GM19372 (cell line): ENCODE measurements around the gene THEM5.

Experiments
- ATAC-seq: cut with Tn5 transposase; IDR thresholded peaks from one replicate; pipeline ENCODE4 v1.9.1; 2021; ENCODE audit warnings: mild to moderate bottlenecking, low read depth, moderate library complexity; ENCODE audit not compliant: unreplicated experiment

Gene THEM5

DNA sequence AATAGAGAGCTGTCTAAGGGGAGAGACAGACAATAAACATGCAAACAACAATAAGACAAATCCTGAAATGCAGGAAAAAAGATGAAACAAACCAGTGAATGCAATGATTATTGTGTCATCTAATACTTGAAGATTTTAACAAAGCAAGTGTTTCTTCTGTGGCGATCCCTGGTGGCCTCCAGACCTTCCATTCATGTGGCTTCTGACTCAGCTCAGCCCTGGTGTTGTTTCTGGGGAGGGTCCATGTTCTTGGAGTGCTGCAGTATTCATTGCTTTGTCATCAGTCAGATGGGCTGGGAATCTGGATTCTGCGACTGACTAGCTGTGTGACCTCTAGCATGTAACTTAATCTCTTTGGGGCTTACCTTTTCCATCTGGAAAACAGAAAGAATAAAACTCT is 12.4 kb downstream of the THEM5 start:
- ATAC-seq: no peak

DNA sequence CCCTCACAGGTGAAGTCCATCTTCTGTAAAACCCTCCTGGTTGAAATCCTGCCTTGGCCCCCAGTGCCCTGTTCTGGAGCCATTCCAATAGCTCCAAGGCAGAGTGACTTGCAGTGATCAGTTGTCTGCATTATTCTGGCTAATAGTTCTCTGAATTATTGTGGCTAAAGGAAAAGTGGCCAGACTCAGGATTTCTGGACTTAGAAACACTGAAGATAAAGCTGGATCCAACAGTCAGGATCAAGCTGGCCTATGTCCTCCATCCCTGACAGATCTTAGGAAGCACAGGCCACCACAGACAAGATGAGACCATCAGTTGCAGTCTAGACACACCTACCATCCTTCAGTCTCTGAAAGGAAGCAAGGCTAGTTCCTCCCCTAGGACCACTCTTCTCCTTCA is 13.1 kb downstream of the THEM5 start:
- no peak for ATAC-seq

DNA sequence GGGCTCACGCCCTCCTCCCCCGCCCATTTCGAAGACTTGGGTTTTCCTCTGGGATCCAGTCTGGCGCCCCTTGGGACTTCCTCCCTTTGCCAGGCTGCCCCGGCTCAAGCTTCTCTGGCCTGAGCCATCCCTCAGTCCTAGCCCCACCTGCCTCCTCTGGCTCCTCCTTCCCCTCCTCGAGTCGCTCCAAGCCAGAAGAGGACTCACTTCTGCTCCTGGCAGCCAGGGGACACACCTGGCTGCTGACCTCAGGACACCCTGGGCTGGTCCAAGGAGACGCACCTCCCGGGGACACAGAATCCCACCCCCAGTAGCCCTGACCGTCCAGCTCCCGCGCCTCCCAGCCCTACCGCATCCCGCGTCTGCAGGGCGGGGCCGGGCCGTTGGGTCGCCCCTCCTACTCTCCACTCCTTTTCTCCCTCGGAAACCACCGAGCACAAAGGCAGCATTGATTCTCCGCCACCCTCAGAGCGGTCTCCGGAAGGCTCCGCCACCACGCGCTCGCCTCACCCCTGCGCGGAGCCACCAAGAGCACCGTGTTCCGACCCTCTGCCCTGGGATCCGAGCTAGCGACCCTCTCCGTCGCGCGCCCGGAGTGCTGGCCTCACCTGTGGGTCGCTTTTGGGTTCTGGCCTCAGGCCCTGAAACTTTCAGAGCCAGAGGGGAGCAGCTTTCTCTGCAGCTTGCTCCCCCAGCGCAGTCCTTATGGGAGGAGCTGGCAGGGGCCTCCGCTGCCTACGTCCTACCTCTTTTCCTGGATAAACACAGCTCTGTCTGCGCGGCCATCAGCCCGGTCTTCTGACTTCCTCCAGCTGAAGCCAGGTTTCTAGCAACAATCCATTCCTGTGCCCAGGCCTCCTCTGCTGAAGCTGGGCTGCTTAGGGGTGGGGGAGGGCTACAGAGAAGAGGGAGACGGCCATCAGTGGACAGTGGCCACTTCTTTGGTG is 13.8 kb downstream of the THEM5 start, which contains the start of gene C2CD4D:
Gene C2CD4D (minus strand): TSS at position 364 of the 947 bp plus-strand sequence. CDS start 831 bp downstream, outside the sequence.
- no peak for ATAC-seq

DNA sequence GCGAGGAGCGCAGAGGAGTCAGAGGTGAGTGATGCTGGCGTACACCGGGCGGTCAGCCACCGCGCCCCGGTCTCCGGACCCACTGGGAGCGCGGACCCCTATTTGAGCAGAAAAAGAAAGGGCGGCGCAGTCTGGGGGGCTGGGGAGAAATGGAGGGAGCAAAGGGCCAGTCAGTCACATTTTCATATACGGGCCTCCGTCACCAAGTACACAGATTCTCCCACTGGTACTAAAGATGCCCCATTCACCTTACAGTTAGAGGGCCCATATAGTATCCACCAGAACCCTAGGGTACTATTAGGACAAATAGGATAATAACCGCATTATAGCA is 14.5 kb downstream of the THEM5 start:
- no peak for ATAC-seq

DNA sequence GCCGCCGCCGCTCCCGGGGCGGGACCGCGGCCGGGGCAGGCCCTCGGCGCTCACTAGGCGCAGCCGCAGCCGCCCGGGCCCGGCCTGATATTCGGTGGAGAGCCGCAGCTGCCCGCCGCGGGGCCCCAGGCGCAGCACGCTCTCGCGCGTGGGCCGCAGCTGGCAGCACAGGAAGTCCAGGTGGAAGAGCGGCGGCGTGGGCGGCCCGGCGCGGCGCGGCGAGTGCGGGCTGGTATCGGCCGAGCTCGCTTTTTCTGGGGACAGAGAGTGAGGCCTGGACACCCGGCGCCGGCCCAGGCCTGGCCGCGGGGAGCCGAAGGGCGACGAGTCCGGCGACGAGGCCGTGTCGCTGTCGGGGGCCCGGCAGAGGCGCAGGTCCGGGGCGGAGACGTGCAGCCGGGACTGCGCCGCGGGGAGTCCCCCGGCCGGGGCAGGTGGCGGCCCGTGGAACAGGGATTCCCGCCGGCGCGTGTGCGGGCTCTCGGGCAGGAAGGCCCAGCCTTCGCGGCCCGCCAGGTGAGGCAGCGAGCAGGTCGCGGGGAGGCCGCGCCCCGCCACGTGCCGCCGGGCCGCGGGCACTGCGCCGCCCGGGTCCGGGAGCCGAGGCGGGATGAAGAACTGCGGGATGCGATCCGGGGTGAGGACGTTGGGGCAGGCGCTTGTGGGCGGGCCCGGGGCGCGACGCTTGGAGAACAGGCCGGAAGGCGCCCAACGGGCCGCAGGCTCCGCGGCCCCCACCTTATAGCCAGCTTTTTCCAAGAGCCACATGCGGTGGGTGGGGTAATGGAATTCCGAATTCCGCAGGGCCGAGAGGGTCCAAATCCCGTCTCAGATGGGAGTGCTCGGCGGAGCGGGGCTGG is 15.1 kb downstream of the THEM5 start:
- ATAC-seq: no peak

DNA sequence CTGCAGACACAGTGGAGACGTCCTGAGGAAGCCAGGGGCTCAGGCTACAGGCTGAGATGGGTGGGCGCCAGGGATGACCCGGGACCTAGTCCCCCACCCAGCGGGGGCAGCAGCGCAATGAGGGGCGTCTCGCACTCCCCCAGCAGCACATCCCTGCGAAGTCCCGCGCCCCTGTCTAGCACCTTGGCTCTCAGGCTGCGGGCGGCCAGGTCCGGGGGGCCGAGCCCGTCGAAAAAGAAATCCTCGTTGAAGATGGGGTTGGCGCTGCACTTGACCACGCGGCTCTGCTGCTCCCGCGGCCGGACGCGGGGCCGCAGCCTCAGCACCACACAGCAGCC is 15.7 kb downstream of the THEM5 start:
- no peak for ATAC-seq

DNA sequence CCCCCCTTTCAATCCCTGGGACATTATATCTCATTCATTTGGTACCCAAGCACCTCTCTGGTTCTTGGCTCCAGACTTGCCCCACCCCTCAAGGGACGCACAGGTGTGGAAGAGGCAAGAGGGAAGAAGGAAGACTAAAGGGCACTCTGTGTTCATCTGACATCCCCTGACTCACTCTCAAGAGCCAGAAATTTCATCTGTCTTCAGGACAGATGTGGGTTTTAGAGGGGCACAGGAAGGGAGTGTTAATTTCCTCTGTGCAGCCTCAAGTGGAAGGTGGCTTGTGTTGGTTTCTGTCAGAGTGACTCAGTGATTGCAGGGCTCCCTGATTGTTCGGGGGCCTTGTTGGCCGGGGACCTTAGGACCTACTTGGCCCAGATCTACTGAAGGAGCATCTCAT is 16.3 kb downstream of the THEM5 start:
- ATAC-seq: no peak

DNA sequence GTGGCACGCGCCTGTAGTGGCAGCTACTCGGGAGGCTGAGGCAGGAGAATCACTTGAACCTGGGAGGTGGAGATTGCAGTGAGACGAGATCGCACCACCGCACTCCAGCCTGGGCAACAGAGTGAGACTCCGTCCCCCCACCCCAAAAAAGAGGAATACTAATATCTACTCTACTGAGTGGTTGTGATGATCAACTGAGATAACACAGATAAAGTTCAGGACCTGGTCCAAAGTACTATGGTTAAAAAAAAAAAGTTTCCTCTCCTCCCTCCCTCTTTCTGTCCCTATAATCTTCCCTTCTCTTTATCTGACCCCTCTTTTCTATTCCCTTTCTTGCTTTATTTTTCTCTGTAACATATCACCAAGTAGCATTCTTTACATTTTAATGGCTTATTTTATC is 17.9 kb downstream of the THEM5 start:
- ATAC-seq: no peak

DNA sequence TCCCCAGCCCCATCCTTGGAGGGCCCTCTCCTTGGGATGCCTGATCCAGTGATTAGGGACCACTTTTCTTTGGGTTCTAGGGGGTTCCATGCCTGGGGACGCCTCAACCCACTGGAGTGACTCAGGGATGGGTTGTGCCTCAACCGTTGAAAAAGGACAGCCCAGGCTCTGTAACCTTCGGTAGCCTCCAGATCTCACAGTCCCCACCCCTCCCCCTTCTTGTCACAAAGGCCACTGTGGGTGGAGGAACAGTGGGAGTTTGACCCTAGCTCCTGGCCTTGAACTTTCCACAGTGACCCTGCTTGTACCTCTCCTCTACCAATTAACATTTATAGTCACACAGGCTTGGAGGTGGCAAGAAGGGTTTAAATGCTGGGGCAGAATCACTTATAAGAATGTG is 19.3 kb downstream of the THEM5 start:
- no peak for ATAC-seq

DNA sequence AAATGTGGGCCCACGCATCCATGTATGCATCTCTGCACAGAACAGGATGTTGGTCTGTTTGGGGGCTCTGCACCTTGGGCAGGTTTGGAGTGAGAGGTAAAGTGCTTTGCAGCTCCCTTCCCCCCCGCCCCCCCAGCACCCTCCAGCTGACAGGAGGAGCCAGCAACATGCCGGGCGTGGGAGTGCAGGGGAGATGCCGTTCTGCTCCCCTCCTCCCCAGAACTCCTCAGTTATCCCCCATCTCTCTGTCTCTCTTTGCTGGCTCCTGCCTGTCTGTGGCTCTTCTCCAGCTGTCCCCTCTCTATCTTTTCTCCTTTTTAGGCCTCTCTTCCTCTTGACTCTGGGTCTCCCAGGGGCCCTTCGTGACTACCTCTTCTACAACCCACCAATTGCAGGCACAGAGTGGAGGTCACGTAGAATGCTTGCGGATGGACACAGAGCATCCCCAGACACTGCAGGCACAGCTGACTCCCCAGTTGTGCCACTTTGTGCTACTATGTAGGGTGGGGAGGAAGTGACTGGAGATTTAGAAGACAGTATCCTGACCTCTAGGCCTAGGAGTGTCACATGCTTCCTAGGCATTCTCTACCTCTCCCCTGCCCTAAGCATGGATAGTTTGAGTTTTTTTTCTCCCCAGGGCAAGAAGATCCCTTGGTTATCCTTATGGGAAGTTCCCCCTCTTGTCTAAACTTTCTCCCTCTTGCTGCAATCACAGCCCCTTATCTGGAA is 20.2 kb downstream of the THEM5 start:
- ATAC-seq: no peak

DNA sequence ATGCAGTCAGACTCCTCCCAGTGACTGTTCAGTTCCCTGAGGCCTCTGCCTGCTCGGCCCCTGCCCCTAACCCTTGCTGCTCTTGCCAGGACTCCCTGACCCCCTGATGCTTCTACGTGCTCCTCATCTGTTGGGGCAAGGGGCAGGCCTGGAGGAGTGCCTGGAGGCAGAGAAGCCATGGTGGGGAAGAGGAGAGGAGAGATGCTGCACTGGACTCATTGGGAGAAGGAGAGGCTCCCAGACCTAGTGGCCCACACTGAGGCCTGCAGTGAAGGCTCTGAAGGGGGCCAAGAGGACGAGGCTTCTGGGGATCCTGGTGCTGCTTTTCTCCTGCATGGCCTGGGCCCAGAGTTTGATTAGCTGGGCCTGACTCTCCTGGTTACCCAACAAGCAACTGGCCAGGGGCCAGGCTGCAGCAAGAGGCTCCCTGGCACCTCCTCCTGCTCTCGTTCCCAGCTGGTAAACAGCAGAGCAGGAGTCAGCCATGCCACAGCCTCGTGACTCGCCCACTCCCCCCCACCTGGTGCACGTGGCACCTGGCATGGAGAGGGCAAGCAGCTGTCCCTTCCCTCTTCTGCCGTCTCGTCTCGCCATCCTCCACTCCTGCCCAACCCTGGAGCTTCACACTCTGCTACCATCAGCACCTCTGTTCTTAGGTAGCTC is 21.1 kb downstream of the THEM5 start:
- ATAC-seq: no peak

DNA sequence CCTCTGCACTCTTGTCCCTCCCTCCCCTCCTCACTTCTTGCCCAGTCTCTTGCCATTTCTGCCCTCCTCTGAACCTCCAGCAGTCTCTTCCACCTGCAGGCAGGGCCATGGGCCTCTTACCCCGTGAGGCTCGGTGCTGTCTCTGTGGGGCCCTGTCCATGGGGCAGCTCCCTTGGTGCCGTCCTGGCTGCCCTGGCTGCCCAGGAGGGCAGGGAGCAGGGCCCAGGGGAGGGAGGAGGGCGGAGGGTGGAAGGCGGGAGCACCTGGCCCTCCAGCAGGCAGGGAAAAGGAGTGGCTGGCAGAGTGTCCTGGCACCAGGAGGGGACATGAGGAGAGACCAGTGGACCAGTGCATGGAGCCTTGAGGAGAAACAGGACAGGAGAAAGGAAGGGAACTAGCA is 21.9 kb downstream of the THEM5 start, which contains the start of gene RORC:
Gene RORC (minus strand): TSS at position 198 of the 400 bp plus-strand sequence. CDS start 38 bp downstream, at position 160.
- ATAC-seq: no peak

DNA sequence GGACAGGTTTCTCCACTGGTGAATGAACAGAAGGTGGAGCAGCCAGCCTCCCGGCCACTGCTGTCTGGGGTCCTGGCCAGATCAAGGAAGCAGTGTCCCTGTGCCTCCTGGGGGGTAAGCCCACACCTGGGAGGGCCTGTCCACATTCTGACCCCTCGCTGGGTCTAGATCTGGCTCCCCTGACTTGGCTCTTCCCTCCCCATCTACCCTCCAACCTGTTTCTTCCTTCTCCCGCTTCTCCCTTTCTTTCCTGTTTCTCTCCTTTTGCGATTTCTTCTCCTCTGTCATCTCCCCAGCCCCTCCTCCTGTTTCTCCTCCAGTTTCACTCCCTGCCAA is 22.3 kb downstream of the THEM5 start:
- no peak for ATAC-seq

DNA sequence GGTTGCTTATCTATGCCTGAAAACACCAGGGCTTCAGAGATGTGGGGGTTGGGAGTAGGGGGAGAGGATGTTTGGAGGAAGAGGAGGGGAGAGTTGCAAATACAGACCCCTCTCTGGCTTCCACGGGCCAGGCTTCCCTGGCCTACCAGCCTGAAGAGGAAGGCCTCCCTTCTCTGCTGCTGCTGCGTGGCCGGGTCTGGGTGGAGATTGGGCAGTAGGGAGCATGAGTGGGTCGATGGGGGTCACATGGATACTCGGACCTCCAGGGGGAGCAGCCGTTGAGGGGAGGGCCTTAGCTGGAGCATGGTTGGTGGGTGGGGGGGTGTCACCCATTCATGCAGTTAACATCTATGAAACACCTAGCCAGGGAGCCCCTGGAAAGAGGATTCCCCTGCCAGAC is 23.5 kb downstream of the THEM5 start:
- ATAC-seq: no peak

DNA sequence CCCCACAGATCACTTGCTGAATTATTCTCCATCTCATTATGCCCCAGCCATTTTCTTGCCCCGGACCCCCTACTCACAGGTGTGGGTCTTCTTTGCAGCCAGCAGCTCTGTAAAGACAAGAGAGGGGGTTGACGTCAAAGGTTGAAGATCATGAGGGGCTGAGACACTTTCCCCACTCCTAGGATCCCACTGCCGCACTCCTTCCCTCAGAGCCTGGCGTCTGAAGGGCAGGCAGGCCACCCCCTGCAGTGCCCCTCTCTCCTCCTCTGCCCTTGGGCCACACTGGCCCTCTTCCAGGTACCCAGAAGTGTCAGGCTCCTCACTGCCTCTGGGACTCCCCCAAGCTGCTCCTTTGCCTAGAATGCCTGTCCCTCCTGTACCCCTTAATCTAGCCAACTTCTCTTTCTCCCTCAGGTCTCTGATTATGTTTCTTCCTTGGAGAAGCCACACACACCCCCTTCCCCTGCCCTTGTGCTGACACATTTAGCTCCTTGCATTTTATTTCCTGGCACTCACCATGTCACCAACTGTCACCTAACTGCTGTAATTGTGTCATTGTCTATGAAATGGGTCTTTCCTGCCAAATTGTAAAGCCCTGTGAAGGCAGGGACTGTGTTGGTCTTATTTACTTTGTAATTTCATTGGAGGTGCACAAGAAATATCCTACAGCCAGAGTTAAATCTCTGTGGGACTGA is 24.0 kb downstream of the THEM5 start:
- no peak for ATAC-seq

DNA sequence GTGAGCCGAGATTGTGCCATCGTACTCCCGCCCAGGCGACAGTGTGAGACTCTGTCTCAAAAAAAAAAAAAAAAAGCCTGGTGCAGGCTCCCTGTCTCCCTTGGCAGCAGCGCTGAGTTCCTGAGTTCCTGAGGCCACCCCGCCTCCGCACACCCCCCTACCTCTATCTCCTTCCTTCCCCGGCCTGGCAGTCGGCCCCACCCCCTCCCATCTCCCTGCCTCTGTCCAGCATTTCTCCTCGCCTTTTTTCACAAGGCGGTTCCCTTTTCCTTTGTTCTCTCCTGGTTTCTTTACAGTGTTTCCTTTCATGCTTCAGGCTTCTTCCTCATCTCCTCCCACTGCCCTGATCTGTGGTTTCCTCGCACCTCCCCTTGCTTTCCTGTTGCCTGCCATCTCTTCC is 24.6 kb downstream of the THEM5 start:
- ATAC-seq: no peak

DNA sequence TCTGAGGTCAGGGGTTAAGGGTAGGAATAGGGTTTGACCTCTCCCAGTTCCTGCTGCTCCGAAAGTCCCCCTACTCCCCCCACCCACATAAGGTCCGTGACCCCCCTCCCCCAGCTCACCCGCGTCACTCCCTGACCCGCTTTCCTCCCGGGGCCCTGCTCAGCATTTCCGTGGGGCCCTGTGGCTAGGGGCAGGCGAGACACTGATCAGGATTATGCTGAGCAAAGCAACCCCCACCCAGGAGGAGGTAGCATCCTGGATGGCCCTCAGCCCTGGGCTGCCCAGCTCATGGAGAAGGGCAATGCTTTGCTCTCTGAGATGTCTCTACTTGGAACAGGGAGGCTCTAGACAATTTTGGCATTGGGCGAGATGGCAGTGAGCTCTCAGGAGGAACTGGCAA is 25.7 kb downstream of the THEM5 start:
- no peak for ATAC-seq

DNA sequence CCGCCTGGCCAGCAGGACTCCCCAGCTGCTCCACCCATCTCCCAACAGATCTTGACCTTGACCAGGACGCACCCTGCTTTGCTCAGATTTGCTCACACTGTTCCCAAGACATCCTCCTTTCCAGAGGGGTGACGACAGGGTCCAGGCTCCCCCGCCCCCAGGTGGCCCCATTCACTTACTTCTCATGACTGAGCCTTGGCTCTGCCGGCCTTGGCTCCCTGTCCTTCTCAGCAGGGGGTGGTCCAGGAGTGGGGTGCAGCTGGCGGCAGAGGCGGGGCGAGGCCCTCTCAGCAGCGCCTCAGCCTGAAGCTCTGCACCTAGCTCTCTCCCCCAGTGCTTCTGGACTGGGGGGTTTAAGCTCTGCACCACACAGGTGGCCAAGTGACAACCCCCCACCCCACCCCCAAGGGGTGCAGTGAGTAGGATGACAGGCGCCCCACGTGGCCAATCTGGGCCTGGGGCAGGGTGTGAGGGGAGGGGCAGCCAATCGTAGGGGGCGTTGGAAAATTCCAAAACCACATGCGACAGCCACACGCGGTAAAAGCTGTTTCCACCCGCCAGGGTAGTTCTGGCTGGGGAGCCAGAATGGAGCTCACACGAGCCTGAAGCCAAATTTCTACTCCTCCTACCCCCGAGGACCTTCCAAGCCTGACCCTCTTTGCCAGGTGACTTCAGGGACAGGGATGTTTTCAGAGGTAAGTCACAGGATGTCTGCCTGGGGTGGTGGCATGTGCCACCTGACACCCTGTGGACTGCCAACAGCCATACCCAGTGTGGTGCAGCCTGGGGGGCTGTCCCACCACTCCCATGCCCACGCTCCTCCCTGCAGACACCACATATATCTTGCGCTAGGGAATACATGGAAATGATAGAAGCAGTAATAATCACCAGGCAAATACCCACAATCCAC is 27.5 kb downstream of the THEM5 start:
- ATAC-seq: no peak

DNA sequence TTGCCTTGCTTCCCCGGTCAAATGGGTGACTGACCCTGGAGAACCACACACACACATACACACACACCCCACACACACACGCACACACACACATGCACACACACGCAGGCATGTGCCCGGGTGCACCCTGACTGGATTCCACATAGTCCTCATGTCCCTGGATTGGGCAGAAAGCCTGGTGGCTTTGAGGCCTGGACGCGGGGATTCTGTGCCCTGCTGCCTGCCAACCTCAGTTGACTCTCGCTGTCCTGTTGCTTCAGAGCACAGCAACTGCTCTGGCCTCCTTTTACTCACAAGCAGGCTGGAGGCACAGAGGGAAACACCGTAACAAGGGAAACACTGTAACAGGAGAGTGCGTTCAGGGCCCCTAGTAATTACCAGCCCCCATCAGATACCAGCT is 28.3 kb downstream of the THEM5 start:
- ATAC-seq: no peak
